Measurements from ENCODE around the gene XIST.

GRCh38 chrX:73852022-73852421, 492 bp downstream of the XIST start:
- TF ChIP-seq, protein P1, sequence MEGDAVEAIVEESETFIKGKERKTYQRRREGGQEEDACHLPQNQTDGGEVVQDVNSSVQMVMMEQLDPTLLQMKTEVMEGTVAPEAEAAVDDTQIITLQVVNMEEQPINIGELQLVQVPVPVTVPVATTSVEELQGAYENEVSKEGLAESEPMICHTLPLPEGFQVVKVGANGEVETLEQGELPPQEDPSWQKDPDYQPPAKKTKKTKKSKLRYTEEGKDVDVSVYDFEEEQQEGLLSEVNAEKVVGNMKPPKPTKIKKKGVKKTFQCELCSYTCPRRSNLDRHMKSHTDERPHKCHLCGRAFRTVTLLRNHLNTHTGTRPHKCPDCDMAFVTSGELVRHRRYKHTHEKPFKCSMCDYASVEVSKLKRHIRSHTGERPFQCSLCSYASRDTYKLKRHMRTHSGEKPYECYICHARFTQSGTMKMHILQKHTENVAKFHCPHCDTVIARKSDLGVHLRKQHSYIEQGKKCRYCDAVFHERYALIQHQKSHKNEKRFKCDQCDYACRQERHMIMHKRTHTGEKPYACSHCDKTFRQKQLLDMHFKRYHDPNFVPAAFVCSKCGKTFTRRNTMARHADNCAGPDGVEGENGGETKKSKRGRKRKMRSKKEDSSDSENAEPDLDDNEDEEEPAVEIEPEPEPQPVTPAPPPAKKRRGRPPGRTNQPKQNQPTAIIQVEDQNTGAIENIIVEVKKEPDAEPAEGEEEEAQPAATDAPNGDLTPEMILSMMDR (IDR thresholded peaks at IDR 0.05; ENCODE audit: insufficient read depth, low read depth, low read length): no peak
- no peak for TF ChIP-seq EZH2 (IDR thresholded peaks at IDR 0.05; ENCODE audit: insufficient read depth, low read length)

Measured in astrocyte (in vitro differentiated cells and primary cell).